GM10266 (cell line): ENCODE results near the gene MRPS11.
A peak's percentile ranks its signal among the peaks of the same experiment; 100 is the strongest.

Source experiments
- DNase-seq: peaks from one replicate; pipeline ENCODE4 v3.0.0; 2012; ENCODE audit errors: extremely low spot score
- TF ChIP-seq, protein P1 (sequence below): IDR thresholded peaks from 2 replicates; pipeline ENCODE4 v1.5.1; 2012; ENCODE audit warnings: mild to moderate bottlenecking, low read depth; ENCODE audit not compliant: control insufficient read depth, insufficient read depth; ENCODE audit errors: missing control alignments

MRPS11 gene

DNA sequence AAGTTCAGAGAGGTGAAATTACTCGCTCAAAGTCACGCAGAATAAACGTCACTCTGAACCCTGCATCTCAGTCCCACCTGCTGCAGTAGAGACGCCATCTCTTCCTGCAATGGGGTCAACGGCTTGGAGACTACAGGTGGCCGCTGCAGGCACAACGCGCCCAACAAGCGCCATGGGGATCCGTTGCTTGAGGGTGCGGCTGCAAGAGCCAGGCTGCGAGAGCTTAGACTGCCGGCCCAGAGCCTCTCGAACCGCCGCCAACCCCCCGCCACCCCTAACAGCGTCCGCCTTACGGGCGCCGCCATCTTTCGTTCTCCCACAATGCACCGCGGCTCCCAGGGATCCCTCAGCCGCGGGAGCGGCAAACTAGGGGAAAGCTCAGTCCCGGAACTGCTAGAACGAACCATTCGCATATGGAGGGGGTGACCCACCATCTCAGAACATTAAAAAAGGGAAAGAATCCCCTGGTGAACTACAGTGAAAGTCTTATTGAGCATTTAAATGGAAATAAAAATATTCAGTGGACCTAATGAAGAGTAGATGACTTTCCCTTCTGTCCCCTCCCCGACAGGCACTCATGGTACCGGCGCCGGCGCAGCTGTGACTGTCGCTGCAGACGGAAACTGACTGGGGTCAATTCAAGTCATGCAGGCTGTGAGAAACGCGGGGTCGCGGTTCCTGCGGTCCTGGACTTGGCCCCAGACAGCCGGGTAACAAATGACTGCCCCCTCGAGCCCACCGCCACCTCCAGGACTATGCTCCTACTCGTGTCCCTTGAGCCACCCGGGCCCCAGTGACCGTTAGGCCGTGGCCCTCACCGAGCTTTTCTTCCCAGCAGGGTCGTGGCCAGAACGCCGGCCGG lies at the start of gene MRPS11, which contains the start of gene MRPL46:
Gene MRPS11 (plus strand): TSS at position 636 of the 862 bp plus-strand sequence. CDS start 10 bp downstream, at position 646.
Gene MRPL46 (minus strand): TSS at position 316 of the 862 bp plus-strand sequence. CDS start 11 bp downstream, at position 305.
- peak; percentile 82 for DNase-seq
- TF ChIP-seq, protein P1, sequence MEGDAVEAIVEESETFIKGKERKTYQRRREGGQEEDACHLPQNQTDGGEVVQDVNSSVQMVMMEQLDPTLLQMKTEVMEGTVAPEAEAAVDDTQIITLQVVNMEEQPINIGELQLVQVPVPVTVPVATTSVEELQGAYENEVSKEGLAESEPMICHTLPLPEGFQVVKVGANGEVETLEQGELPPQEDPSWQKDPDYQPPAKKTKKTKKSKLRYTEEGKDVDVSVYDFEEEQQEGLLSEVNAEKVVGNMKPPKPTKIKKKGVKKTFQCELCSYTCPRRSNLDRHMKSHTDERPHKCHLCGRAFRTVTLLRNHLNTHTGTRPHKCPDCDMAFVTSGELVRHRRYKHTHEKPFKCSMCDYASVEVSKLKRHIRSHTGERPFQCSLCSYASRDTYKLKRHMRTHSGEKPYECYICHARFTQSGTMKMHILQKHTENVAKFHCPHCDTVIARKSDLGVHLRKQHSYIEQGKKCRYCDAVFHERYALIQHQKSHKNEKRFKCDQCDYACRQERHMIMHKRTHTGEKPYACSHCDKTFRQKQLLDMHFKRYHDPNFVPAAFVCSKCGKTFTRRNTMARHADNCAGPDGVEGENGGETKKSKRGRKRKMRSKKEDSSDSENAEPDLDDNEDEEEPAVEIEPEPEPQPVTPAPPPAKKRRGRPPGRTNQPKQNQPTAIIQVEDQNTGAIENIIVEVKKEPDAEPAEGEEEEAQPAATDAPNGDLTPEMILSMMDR: peak; percentile 9

GRCh38 chr15:88419830-88420229 lies 47.7 kb upstream of the MRPS11 start:
- TF ChIP-seq, protein P1: no peak
- no peak for DNase-seq

DNA sequence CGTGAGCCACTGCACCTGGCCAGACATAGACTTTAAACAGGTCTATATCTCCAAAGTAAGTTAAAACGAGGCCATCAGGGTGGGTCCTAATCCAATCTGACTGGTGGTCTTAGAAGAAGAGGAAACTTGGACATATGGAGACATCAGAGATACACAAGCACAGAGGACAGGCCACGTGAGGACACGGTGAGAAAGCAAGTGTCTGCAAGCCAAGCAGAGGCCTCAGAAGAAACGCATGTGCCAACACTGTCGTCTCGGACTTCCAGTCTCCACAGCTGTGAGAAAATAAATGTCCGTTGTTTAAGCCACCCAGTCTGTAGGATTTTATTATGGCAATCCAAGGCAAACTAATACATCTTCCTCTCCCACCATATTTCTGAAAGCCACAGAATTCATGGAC lies 44.2 kb upstream of the MRPS11 start:
- TF ChIP-seq, protein P1: no peak
- DNase-seq: no peak

DNA sequence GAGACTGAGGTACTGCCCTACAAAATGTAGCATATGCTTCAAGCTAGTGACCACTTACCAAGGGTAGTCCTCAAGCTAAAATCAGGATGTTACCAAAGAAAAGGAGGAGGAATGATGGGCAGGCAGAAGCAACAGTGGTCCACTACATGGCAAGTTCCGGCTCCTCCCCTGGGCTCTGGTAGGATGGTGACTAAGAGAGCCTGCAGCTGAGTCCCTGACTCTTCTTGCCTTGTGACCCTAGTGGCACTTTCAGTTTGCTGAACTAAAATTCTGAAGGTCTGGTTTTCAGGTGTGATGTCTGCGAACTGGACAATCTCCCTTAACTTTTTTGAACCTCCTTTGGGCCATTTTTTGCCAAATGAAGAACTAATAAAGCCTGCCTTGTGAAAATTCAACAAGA lies 41.2 kb upstream of the MRPS11 start:
- DNase-seq: no peak
- TF ChIP-seq, protein P1: no peak

- no peak for DNase-seq
These were observed 39.5 kb upstream of the MRPS11 start for GRCh38 chr15:88428053-88428452.

DNA sequence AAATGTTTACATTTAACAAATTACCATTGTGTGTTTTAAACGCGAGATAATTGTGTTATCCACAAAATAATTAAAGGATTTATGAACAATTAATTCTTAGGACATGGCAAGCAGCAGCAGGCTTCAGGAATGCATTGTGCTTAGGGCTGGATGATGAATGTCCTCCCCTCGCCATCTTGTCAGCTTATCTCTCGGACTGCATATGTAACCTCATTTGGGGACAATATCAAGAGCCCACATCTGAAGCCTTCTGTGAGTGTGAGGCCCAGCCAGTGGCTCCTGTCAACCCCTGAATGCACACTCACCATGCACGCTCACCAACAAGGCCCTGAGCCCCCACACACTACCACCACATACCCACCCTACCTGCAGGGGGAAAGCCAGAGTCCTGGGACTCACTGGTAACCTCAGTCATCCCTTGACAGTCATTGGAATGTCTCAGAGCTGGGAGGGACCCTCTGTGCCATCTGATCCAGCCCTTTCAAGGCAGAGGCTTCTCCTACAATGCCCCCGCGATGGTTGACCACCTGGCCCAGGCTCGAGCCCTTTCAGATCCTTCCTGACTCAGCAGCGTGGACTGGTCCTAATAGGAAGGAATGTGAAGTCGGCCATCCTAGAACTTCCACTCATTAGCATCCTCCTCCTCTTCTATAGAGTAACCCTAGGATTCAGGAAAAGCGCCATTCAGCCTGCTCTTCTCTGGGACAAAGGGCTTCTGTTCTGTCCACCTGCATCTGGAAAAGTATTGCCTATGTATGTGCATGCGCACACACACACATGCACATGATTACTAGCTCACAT lies 38.5 kb upstream of the MRPS11 start:
- TF ChIP-seq, protein P1: no peak

More at GRCh38 chr15:88428053-88428452, 39.5 kb upstream of the MRPS11 start:
- TF ChIP-seq, protein P1: no peak

More for the DNA sequence above, 38.5 kb upstream of the MRPS11 start:
- DNase-seq: no peak
